Neuronal stem cell (in vitro differentiated cells): ENCODE data around the gene ACYP2.
"Not testable (repeated sequence)": the region's sequence is repeated elsewhere in the genome, so short reads cannot be mapped to it uniquely, and the experiment has no call there.

Source experiments
- DNase-seq: peaks from one replicate; pipeline ENCODE4 v3.0.0-alpha.2; 2013; ENCODE audit warnings: low spot score
- H2AFZ ChIP-seq: one replicate; pipeline ENCODE4 v1.6.1; 2013; ENCODE audit warnings: mild to moderate bottlenecking, low read length, inconsistent platforms
- H2AK5ac ChIP-seq: 2 replicates; pipeline ENCODE4 v1.6.1; 2013; ENCODE audit warnings: low read depth, mild to moderate bottlenecking, inconsistent platforms, low read length, moderate library complexity, mixed read lengths
- H2BK120ac ChIP-seq: 2 replicates; pipeline ENCODE4 v1.6.1; 2013; ENCODE audit warnings: low read depth, mild to moderate bottlenecking, inconsistent platforms, low read length, moderate library complexity, mixed read lengths
- H2BK12ac ChIP-seq: one replicate; pipeline ENCODE4 v1.6.1; 2013; ENCODE audit warnings: low read length, inconsistent platforms
- H2BK15ac ChIP-seq: 2 replicates; pipeline ENCODE4 v1.6.1; 2013; ENCODE audit warnings: mild to moderate bottlenecking, low read length, inconsistent platforms, mixed read lengths
- H2BK5ac ChIP-seq: one replicate; pipeline ENCODE4 v1.6.1; 2013; ENCODE audit warnings: inconsistent platforms, mild to moderate bottlenecking, low read length, moderate library complexity
- H3K14ac ChIP-seq: one replicate; pipeline ENCODE4 v1.6.1; 2013; ENCODE audit warnings: low read length, inconsistent platforms
- H3K18ac ChIP-seq: 2 replicates; pipeline ENCODE4 v1.6.1; 2013; ENCODE audit warnings: low read length, inconsistent platforms
- H3K23ac ChIP-seq: 2 replicates; pipeline ENCODE4 v1.6.1; 2013; ENCODE audit warnings: low read depth, mild to moderate bottlenecking, mixed read lengths, low read length, inconsistent platforms; ENCODE audit not compliant: poor library complexity
- H3K27ac ChIP-seq: replicated peaks from 3 replicates; pipeline ENCODE4 v1.5.1; 2013; ENCODE audit warnings: low read length, inconsistent platforms
- H3K27me3 ChIP-seq, 3 experiments: 2 replicates each; pipeline ENCODE4 v1.6.1; 2013; ENCODE audit warnings: low read length in 3 of 3, mild to moderate bottlenecking in 2 of 3, inconsistent platforms in 1 of 3, low read depth in 1 of 3, mixed read lengths in 1 of 3, moderate library complexity in 1 of 3; ENCODE audit not compliant: control insufficient read depth in 3 of 3, insufficient read depth in 3 of 3
- H3K36me3 ChIP-seq, 2 donors: replicated peaks in 1 of 2; 2 replicates each; pipeline ENCODE4 v1.6.1; 2013; ENCODE audit warnings: low read length in 2 of 2; ENCODE audit not compliant: control insufficient read depth in 2 of 2, insufficient read depth in 2 of 2
- H3K4ac ChIP-seq: 2 replicates; pipeline ENCODE4 v1.6.1; 2013; ENCODE audit warnings: inconsistent platforms, mild to moderate bottlenecking, low read length, moderate library complexity
- H3K4me1 ChIP-seq, 2 donors: 1 replicate in 1 of 2; 2 replicates in 1 of 2; pipeline ENCODE4 v1.6.1; 2013; ENCODE audit warnings: low read length in 2 of 2, low read depth in 1 of 2; ENCODE audit not compliant: control insufficient read depth in 2 of 2, insufficient read depth in 1 of 2
- H3K4me2 ChIP-seq: one replicate; pipeline ENCODE4 v1.6.1; 2013; ENCODE audit warnings: mild to moderate bottlenecking, low read length, inconsistent platforms; ENCODE audit not compliant: insufficient read depth, poor library complexity, severe bottlenecking
- H3K4me3 ChIP-seq, 2 donors: 2 replicates each; pipeline ENCODE4 v1.5.1; 2013; ENCODE audit warnings: low read length in 2 of 2, mild to moderate bottlenecking in 2 of 2, inconsistent platforms in 1 of 2, moderate library complexity in 1 of 2
- H3K79me1 ChIP-seq: one replicate; pipeline ENCODE4 v1.6.1; 2013; ENCODE audit warnings: low read depth, mild to moderate bottlenecking, inconsistent platforms, low read length, moderate library complexity
- H3K9ac ChIP-seq: one replicate; pipeline ENCODE4 v1.6.1; 2013; ENCODE audit warnings: mild to moderate bottlenecking, low read depth, low read length, inconsistent platforms; ENCODE audit not compliant: poor library complexity
- H3K9me3 ChIP-seq, 2 donors: replicated peaks in 1 of 2; 2 replicates each; pipeline versions ENCODE3 to v1.6.1; 2013; ENCODE audit warnings: low read length in 2 of 2, mild to moderate bottlenecking in 2 of 2, inconsistent platforms in 1 of 2, low read depth in 1 of 2, mixed read lengths in 1 of 2, moderate library complexity in 1 of 2; ENCODE audit not compliant: control insufficient read depth in 2 of 2, insufficient read depth in 1 of 2
- H4K8ac ChIP-seq: one replicate; pipeline ENCODE4 v1.6.1; 2013; ENCODE audit warnings: low read depth, mild to moderate bottlenecking, inconsistent platforms, low read length, moderate library complexity
- H4K91ac ChIP-seq: one replicate; pipeline ENCODE4 v1.6.1; 2013; ENCODE audit warnings: low read length, low read depth, mild to moderate bottlenecking, inconsistent platforms; ENCODE audit not compliant: poor library complexity
- WGBS, 2 donors: extraction: QIAGEN DNeasy Blood & Tissue Kit; methylation state at CpG; one replicate each; pipeline ENCODE4 v1.1.7; 2013; ENCODE audit warnings: missing lambda C conversion rate in 2 of 2, mixed read lengths in 1 of 2; ENCODE audit not compliant: insufficient read length in 2 of 2, insufficient replicate concordance in 1 of 2; ENCODE audit errors: extremely low coverage in 2 of 2; 5-methylcytosine and 5-hydroxymethylcytosine counted together

ACYP2 gene

GRCh38 chr2:54096141-54096540, 19.3 kb upstream of the ACYP2 start:
- not testable (repeated sequence) for H2BK12ac ChIP-seq, H3K18ac ChIP-seq, H2AK5ac ChIP-seq, H3K4me3 ChIP-seq, H3K4me1 ChIP-seq, H3K27me3 ChIP-seq, H2BK120ac ChIP-seq, DNase-seq, H2AFZ ChIP-seq, H3K27ac ChIP-seq, H3K79me1 ChIP-seq, H4K8ac ChIP-seq, H3K36me3 ChIP-seq, H2BK15ac ChIP-seq, H3K14ac ChIP-seq, H3K9me3 ChIP-seq, H4K91ac ChIP-seq, H3K9ac ChIP-seq, H2BK5ac ChIP-seq, H3K23ac ChIP-seq, H3K4ac ChIP-seq, H3K4me2 ChIP-seq
- no CpG with 5 or more reads among the region's 26 CpGs for WGBS, 2 donors

GRCh38 chr2:54097124-54097523, 18.3 kb upstream of the ACYP2 start:
- Histone ChIP-seq H3K9me3 (peaks cover 0 to 4% of the 10 kb centered on the region in 2 donors), H3K79me1 (peaks cover 2% of the 10 kb centered on the region), H2BK5ac (no peak overlapping the region), H3K36me3 (no peaks in the 10 kb centered on the region), H2AFZ (no peak overlapping the region), H2BK12ac (no peak overlapping the region), H2AK5ac (no peak overlapping the region), H3K4ac (no peak overlapping the region), H3K9ac (no peak overlapping the region), H3K27me3 (no peaks in the 10 kb centered on the region), H3K4me3 (no peak overlapping the region), H3K4me2 (no peak overlapping the region), H4K8ac (no peak overlapping the region), H3K18ac (no peak overlapping the region), H3K4me1 (peaks cover 0 to 3% of the 10 kb centered on the region in 2 donors), H3K27ac (no peak overlapping the region), H3K14ac (no peak overlapping the region), H2BK15ac (no peak overlapping the region), H2BK120ac (no peak overlapping the region), H3K23ac (no peak overlapping the region), H4K91ac (no peak overlapping the region)
- no peak for DNase-seq

GRCh38 chr2:54099370-54099769, 16.0 kb upstream of the ACYP2 start:
- H3K9ac ChIP-seq = no peak overlapping the region
- H3K4me1 ChIP-seq = peaks cover 1 to 3% of the 10 kb centered on the region in 2 donors
- H3K4ac ChIP-seq = no peak overlapping the region
- no peak overlapping the region for H3K4me3 ChIP-seq
- H3K27ac ChIP-seq = no peak overlapping the region
- H2BK15ac ChIP-seq = no peak overlapping the region
- H3K9me3 ChIP-seq = peaks cover 0 to 4% of the 10 kb centered on the region in 2 donors
- DNase-seq = no peak
- H3K79me1 ChIP-seq = peaks cover 2% of the 10 kb centered on the region
- no peak overlapping the region for H2AFZ ChIP-seq
- H2AK5ac ChIP-seq = no peak overlapping the region
- H4K8ac ChIP-seq = no peak overlapping the region
- H3K23ac ChIP-seq = no peak overlapping the region
- H3K36me3 ChIP-seq = no peaks in the 10 kb centered on the region
- H3K27me3 ChIP-seq = no peaks in the 10 kb centered on the region
- no peak overlapping the region for H2BK120ac ChIP-seq
- no peak overlapping the region for H3K14ac ChIP-seq
- no peak overlapping the region for H2BK5ac ChIP-seq
- no peak overlapping the region for H3K4me2 ChIP-seq
- no CpG with 5 or more reads among the region's 4 CpGs for WGBS, 2 donors
- H3K18ac ChIP-seq = no peak overlapping the region
- H4K91ac ChIP-seq = no peak overlapping the region
- H2BK12ac ChIP-seq = no peak overlapping the region

- Histone ChIP-seq H2BK15ac (no peak overlapping the region), H3K23ac (no peak overlapping the region), H2BK12ac (no peak overlapping the region), H2BK5ac (no peak overlapping the region), H3K4me1 (peaks cover 1 to 3% of the 10 kb centered on the region in 2 donors), H4K91ac (no peak overlapping the region), H3K9me3 (peaks cover 0 to 4% of the 10 kb centered on the region in 2 donors), H3K4me3 (no peak overlapping the region), H2AFZ (no peak overlapping the region), H3K4me2 (no peak overlapping the region), H3K36me3 (no peaks in the 10 kb centered on the region), H2BK120ac (no peak overlapping the region), H3K4ac (no peak overlapping the region), H3K14ac (no peak overlapping the region), H3K27me3 (no peaks in the 10 kb centered on the region), H3K27ac (no peak overlapping the region), H3K79me1 (peaks cover 2% of the 10 kb centered on the region), H3K18ac (no peak overlapping the region), H3K9ac (no peak overlapping the region), H2AK5ac (no peak overlapping the region), H4K8ac (no peak overlapping the region)
- 100% methylated on average over 3 of the region's 6 CpGs; no CpG with 5 or more reads in 1 of the 2 donors for WGBS, 2 donors
- no peak for DNase-seq
Measured at GRCh38 chr2:54099829-54100585, 15.4 kb upstream of the ACYP2 start.
